H9 (cell line): ENCODE results near the gene DAB1. TPM values are rescaled to one million over a fixed set of nuclear protein-coding genes. Genes with fewer than 3 reads are reported as not detected.

Source experiments
- DNase-seq: peaks from one replicate; pipeline ENCODE4 v3.0.0-alpha.2; 2017
- H2AFZ ChIP-seq: one replicate; pipeline ENCODE4 v1.6.1; 2013; ENCODE audit warnings: mild to moderate bottlenecking, low read length, control low read depth, moderate library complexity
- H2AK5ac ChIP-seq: 2 replicates; pipeline ENCODE4 v1.6.1; 2013; ENCODE audit warnings: low read length, control low read depth, mixed read lengths; ENCODE audit not compliant: insufficient read length
- H2BK120ac ChIP-seq: one replicate; pipeline ENCODE4 v1.6.1; 2013; ENCODE audit warnings: low read depth, mild to moderate bottlenecking, low read length, control low read depth, inconsistent platforms; ENCODE audit not compliant: poor library complexity, severe bottlenecking
- H2BK12ac ChIP-seq: 2 replicates; pipeline ENCODE4 v1.6.1; 2013; ENCODE audit warnings: low read length, control low read depth, mixed read lengths, low read depth; ENCODE audit not compliant: insufficient read length
- H2BK15ac ChIP-seq: 2 replicates; pipeline ENCODE4 v1.6.1; 2013; ENCODE audit warnings: low read depth, low read length, control low read depth
- H2BK20ac ChIP-seq: one replicate; pipeline ENCODE4 v1.6.1; 2013; ENCODE audit warnings: low read depth, mild to moderate bottlenecking, low read length, control low read depth, inconsistent platforms; ENCODE audit not compliant: poor library complexity, severe bottlenecking
- H2BK5ac ChIP-seq: 2 replicates; pipeline ENCODE4 v1.6.1; 2013; ENCODE audit warnings: low read length, control low read depth, mixed read lengths; ENCODE audit not compliant: insufficient read length
- H3K14ac ChIP-seq: 2 replicates; pipeline ENCODE4 v1.6.1; 2013; ENCODE audit warnings: low read length, control low read depth; ENCODE audit not compliant: insufficient read depth
- H3K18ac ChIP-seq: 2 replicates; pipeline ENCODE4 v1.6.1; 2013; ENCODE audit warnings: low read depth, mild to moderate bottlenecking, mixed read lengths, low read length, control low read depth; ENCODE audit not compliant: insufficient read length
- H3K23ac ChIP-seq: 2 replicates; pipeline ENCODE4 v1.6.1; 2013; ENCODE audit warnings: low read length, control low read depth, mixed read lengths, low read depth; ENCODE audit not compliant: insufficient read length
- H3K23me2 ChIP-seq: 2 replicates; pipeline ENCODE4 v1.6.1; 2013; ENCODE audit warnings: low read depth, mild to moderate bottlenecking, mixed read lengths, low read length, control low read depth; ENCODE audit not compliant: insufficient read length, poor library complexity, severe bottlenecking
- H3K27ac ChIP-seq: 2 replicates; pipeline ENCODE4 v1.5.1; 2013; ENCODE audit warnings: low read length, control low read depth, mixed read lengths, low read depth; ENCODE audit not compliant: insufficient read length
- H3K27me3 ChIP-seq: 2 replicates; pipeline ENCODE4 v1.6.1; 2013; ENCODE audit warnings: low read length, control low read depth, inconsistent platforms; ENCODE audit not compliant: insufficient read depth
- H3K4ac ChIP-seq: 2 replicates; pipeline ENCODE4 v1.6.1; 2013; ENCODE audit warnings: low read depth, mild to moderate bottlenecking, control low read depth, inconsistent platforms, low read length, moderate library complexity
- H3K4me1 ChIP-seq: 2 replicates; pipeline ENCODE4 v1.6.1; 2013; ENCODE audit warnings: low read length, control low read depth, inconsistent platforms; ENCODE audit not compliant: insufficient read depth
- H3K4me2 ChIP-seq: 2 replicates; pipeline ENCODE4 v1.6.1; 2013; ENCODE audit warnings: low read length, control low read depth, mixed read lengths; ENCODE audit not compliant: insufficient read length, insufficient read depth
- H3K56ac ChIP-seq: 2 replicates; pipeline ENCODE4 v1.6.1; 2013; ENCODE audit warnings: low read depth, mild to moderate bottlenecking, mixed read lengths, low read length, control low read depth; ENCODE audit not compliant: insufficient read length
- H3K79me1 ChIP-seq: 2 replicates; pipeline ENCODE4 v1.6.1; 2013; ENCODE audit warnings: low read depth, mild to moderate bottlenecking, moderate library complexity, low read length, control low read depth, inconsistent platforms; ENCODE audit not compliant: insufficient read depth, poor library complexity, severe bottlenecking
- H3K79me2 ChIP-seq: 2 replicates; pipeline ENCODE4 v1.6.1; 2013; ENCODE audit warnings: low read length, control low read depth, inconsistent platforms; ENCODE audit not compliant: insufficient read depth
- H3K9ac ChIP-seq: 2 replicates; pipeline ENCODE4 v1.6.1; 2013; ENCODE audit warnings: low read length, control low read depth, mixed read lengths; ENCODE audit not compliant: insufficient read length; ENCODE audit errors: extremely low read depth
- H3K9me3 ChIP-seq: one replicate; pipeline ENCODE4 v1.6.1; 2013; ENCODE audit warnings: low read depth, low read length, inconsistent platforms; ENCODE audit not compliant: control insufficient read depth
- H3T11ph ChIP-seq: one replicate; pipeline ENCODE4 v1.6.1; 2013; ENCODE audit warnings: mild to moderate bottlenecking, low read length, control low read depth, inconsistent platforms
- H4K20me1 ChIP-seq: one replicate; pipeline ENCODE4 v1.6.1; 2013; ENCODE audit not compliant: control insufficient read depth, insufficient read length, insufficient read depth
- H4K5ac ChIP-seq: 2 replicates; pipeline ENCODE4 v1.6.1; 2013; ENCODE audit warnings: low read depth, mild to moderate bottlenecking, mixed read lengths, low read length, control low read depth; ENCODE audit not compliant: insufficient read length
- H4K8ac ChIP-seq: replicated peaks from 2 replicates; pipeline ENCODE4 v1.6.1; 2013; ENCODE audit warnings: low read length, control low read depth, mixed read lengths, low read depth; ENCODE audit not compliant: insufficient read length
- H4K91ac ChIP-seq: 2 replicates; pipeline ENCODE4 v1.6.1; 2013; ENCODE audit warnings: low read depth, mild to moderate bottlenecking, moderate library complexity, mixed read lengths, low read length, control low read depth; ENCODE audit not compliant: insufficient read length
- H3K27ac Mint-ChIP-seq, 3 experiments: 2 replicates in 2 of 3; 3 replicates in 1 of 3; pipeline ENCODE4 v1.8.0; 2020 to 2021; ENCODE audit warnings: mixed read lengths in 3 of 3, mild to moderate bottlenecking in 1 of 3, moderate library complexity in 1 of 3
- H3K27me3 Mint-ChIP-seq: 2 replicates; pipeline ENCODE4 v1.8.0; 2021; ENCODE audit warnings: low read depth, mild to moderate bottlenecking, moderate library complexity, mixed read lengths
- H3K36me3 Mint-ChIP-seq, 3 experiments: 2 replicates in 2 of 3; 3 replicates in 1 of 3; pipeline ENCODE4 v1.8.0; 2020 to 2021; ENCODE audit warnings: low read depth in 3 of 3, mixed read lengths in 3 of 3; ENCODE audit not compliant: insufficient read depth in 1 of 3
- H3K4me1 Mint-ChIP-seq, 2 experiments: 2 replicates each; pipeline ENCODE4 v1.8.0; 2020; ENCODE audit warnings: mixed read lengths in 2 of 2
- H3K4me3 Mint-ChIP-seq, 2 experiments: 2 replicates in 1 of 2; 3 replicates in 1 of 2; pipeline ENCODE4 v1.8.0; 2020 to 2021; ENCODE audit warnings: mild to moderate bottlenecking in 2 of 2, mixed read lengths in 2 of 2, moderate library complexity in 1 of 2
- H3K9me3 Mint-ChIP-seq, 2 experiments: 2 replicates in 1 of 2; 3 replicates in 1 of 2; pipeline ENCODE4 v1.8.0; 2020; ENCODE audit warnings: mild to moderate bottlenecking in 2 of 2, mixed read lengths in 2 of 2, moderate library complexity in 1 of 2
- WGBS: extraction: QIAGEN DNeasy Blood & Tissue Kit; methylation state at CpG from one replicate; pipeline ENCODE4 v1.1.7; 2013; ENCODE audit warnings: missing lambda C conversion rate, low lambda C conversion rate, mixed read lengths; ENCODE audit not compliant: insufficient read length; ENCODE audit errors: extremely low coverage; 5-methylcytosine and 5-hydroxymethylcytosine counted together
- total RNA-seq: library from RNA; stranded (reverse); gene quantifications from 2 replicates; pipeline ENCODE4 v1.2.1, GENCODE V29; 2021
- TF ChIP-seq, protein P1 (sequence below): fragments of 200-600 bp; sonication (generic); conservative IDR thresholded peaks from 3 replicates; pipeline ENCODE4 v1.8.0; 2021; ENCODE audit warnings: antibody characterized with exemption, mild to moderate bottlenecking

Gene DAB1
- total RNA-seq, 1 experiment from 2014 or later: 9.3 TPM

DNA sequence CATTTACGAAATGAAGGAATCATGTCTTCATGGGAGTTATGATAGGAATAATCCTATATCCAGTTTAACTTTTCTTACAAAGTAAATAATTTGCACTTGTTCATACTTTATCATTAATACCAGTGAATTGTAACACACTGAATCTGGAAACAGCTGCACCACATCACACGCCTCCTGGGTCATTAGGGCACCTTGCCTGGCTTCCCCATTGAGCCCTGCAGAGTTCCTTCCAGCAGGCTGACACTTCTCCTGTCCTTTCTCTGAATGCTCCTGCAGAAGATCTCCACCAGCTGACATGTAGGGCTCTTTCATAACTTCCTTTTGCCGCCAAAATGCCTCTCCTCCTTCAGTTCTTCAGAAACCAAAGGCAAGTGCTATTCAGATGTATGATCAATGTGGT is 201.1 kb downstream of the DAB1 start:
- Histone ChIP-seq H3K4me2 (no peak overlapping the region), H2BK15ac (no peak overlapping the region), H3K27me3 (no peaks in the 10 kb centered on the region), H4K5ac (no peak overlapping the region), H3K18ac (no peak overlapping the region), H2BK120ac (no peak overlapping the region), H2AFZ (no peak overlapping the region), H3K9me3 (no peaks in the 10 kb centered on the region), H4K20me1 (no peaks in the 10 kb centered on the region), H3K14ac (no peak overlapping the region), H2BK5ac (no peak overlapping the region), H2BK20ac (no peak overlapping the region), H3K4ac (no peak overlapping the region), H3K4me1 (peaks cover 4% of the 10 kb centered on the region; the same call in 1 of the 2 replicates), H3T11ph (no peak overlapping the region), H4K8ac (no peak overlapping the region), H3K56ac (no peak overlapping the region), H3K79me2 (no peaks in the 10 kb centered on the region), H3K79me1 (no peaks in the 10 kb centered on the region), H3K23me2 (no peaks in the 10 kb centered on the region), H2BK12ac (no peak overlapping the region), H4K91ac (no peak overlapping the region), H3K9ac (no peak overlapping the region), H3K23ac (no peak overlapping the region), H2AK5ac (no peak overlapping the region), H3K27ac (no peak overlapping the region)
- whole genome bisulfite sequencing: no CpG with 5 or more reads among the region's 3 CpGs
- no peaks in the 10 kb centered on the region for H3K9me3 Mint-ChIP-seq
- peaks cover 7 to 21% of the 10 kb centered on the region in 2 experiments; a peak in 3 of 4 replicates for H3K4me1 Mint-ChIP-seq
- H3K4me3 Mint-ChIP-seq: no peak overlapping the region
- H3K27ac Mint-ChIP-seq: no peak overlapping the region; a peak in 1 of 7 replicates
- no peaks in the 10 kb centered on the region for H3K27me3 Mint-ChIP-seq
- TF ChIP-seq, protein P1, sequence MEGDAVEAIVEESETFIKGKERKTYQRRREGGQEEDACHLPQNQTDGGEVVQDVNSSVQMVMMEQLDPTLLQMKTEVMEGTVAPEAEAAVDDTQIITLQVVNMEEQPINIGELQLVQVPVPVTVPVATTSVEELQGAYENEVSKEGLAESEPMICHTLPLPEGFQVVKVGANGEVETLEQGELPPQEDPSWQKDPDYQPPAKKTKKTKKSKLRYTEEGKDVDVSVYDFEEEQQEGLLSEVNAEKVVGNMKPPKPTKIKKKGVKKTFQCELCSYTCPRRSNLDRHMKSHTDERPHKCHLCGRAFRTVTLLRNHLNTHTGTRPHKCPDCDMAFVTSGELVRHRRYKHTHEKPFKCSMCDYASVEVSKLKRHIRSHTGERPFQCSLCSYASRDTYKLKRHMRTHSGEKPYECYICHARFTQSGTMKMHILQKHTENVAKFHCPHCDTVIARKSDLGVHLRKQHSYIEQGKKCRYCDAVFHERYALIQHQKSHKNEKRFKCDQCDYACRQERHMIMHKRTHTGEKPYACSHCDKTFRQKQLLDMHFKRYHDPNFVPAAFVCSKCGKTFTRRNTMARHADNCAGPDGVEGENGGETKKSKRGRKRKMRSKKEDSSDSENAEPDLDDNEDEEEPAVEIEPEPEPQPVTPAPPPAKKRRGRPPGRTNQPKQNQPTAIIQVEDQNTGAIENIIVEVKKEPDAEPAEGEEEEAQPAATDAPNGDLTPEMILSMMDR: no peak
- DNase-seq: no peak
- no peaks in the 10 kb centered on the region for H3K36me3 Mint-ChIP-seq
